GM19239 (cell line): ENCODE data around the gene DSTYK.

Source experiments
- DNase-seq: peaks from one replicate; pipeline ENCODE4 v3.0.0; 2011; ENCODE audit warnings: low spot score; ENCODE audit not compliant: insufficient read length
- FAIRE-seq: peaks from 2 replicates; lab custom pipeline; 2011; peaks lifted over from hg19 to GRCh38; lab: Jason Lieb, UNC

Gene DSTYK

GRCh38 chr1:205211169-205211838 is at the start of gene DSTYK:
Gene DSTYK, minus strand, starts transcription at chr1:205211702. Its CDS starts 167 bp downstream, at chr1:205211535.
- peak; percentile 80 for FAIRE-seq
- DNase-seq = peak; percentile 84

DNA sequence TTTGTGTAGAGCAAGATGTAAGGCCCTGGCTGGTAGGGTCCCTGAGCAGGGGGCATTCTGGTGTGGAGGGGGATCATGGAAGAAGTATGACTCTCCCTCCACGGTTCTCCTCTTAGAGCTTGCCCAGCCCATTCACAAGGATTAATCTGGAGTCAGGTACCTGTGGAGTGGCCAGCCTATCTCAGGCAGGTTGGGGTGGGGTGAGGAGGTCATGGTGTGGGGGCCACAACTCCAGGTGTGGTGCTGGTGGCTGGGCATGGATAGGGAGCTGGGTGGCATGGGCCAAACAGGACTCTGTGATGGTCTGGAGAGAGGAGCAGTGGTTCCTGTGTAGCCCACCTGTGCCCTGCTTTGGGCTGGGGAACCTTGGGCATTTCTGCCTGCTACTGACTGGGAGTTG is 48.5 kb upstream of the DSTYK start:
- FAIRE-seq (no peak), DNase-seq (no peak)

DNA sequence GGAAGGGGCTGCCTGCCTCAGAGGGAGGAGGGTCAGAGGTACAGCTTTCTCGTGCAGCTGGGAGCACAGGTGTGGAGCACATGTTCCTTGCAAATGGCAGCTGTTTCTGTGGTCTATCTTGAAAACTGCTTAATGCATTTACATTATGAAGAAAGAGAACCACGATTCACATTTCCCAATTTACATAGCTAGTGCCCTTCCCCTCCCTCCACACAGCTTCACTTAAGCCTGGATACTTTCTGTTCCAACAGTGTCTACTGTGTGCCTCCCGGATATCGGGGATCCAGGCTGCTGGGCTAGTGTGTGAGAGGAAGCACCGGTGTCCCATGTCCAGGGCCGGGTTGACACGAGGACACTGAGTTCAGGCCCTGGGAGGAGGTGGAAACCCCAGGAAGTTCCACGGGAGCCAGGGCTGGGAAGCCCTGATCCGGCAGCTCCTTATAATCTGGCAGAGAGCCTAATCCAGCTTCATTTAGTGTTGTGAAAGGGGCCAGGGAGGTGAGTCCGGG is 47.9 kb upstream of the DSTYK start:
- FAIRE-seq = no peak
- no peak for DNase-seq

- no peak for FAIRE-seq
- DNase-seq = no peak
These were observed 47.2 kb upstream of the DSTYK start for GRCh38 chr1:205258719-205259118.

DNA sequence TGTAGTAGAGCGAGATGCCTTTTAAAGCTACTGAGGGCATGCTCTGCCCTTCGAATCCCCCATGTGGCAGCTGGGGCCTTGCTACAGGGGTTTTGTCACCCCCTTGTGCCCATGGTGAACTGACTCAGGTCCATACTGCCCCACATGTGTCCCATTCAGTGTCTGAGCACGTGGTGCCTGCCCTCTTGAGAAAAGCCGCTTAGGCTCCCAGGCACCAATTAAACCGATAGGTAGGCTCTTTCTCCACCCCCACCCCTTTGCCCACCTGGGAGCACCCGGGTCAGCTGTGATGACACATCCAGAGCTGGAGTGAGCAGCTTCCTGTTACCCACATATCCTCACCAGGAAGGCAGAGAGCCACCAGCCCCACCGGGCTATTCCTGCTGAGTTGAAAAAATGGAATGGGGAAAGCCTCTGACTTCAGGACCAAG is 46.8 kb upstream of the DSTYK start:
- FAIRE-seq (no peak), DNase-seq (no peak)

DNA sequence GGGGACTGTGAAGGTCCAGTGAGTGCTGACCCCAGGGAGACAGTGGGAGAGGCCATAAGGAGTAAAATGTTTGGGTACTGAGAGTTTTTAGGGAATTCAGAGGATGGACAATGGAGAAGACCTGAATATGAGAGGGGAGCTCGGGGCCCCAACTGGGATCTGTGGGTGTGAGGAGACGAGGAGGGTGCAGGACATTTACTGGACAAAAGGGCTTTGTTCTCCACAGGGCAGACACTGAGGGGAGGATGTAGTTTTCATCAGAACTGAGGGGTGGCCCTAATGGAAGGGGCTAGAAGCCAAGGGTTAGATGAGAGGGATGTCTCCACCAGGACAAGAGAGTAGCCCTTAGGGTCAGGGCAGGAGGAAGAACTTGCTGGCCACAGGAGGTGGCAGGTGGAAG is 46.2 kb upstream of the DSTYK start:
- DNase-seq (no peak), FAIRE-seq (no peak)

DNA sequence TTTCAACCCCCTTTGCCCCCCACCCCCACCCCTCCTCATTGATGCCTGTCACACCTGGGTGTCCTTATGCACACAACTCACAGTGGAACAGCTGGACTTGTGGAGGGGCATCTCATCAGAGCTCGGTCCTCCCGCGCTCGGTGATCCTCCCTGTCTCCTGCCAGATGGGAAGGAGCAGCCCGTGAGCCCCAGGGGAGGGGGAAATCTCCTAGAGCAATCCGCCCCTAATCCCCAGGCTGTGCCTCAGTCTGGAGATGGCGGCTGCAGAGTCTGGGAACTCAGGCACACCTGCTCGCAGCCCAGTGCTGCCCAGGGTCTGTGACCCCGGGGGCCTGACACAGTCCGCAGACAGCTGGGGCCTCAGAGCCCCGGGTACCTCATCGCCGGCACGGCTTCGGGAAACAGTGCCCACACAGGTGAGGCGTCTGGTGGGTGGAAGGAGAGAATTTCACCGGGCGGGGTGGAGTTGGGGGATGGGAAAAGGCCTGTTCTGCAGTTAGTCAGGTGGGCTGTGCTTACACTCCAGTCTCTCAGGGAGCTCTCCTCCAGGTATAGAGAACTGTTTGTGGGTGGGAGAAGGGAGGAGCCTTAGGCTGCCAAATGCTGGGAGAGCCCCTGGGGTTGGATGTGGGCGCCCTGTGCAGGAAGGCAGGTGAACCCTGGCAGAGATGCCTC is 45.6 kb upstream of the DSTYK start:
- FAIRE-seq (no peak), DNase-seq (no peak)

DNA sequence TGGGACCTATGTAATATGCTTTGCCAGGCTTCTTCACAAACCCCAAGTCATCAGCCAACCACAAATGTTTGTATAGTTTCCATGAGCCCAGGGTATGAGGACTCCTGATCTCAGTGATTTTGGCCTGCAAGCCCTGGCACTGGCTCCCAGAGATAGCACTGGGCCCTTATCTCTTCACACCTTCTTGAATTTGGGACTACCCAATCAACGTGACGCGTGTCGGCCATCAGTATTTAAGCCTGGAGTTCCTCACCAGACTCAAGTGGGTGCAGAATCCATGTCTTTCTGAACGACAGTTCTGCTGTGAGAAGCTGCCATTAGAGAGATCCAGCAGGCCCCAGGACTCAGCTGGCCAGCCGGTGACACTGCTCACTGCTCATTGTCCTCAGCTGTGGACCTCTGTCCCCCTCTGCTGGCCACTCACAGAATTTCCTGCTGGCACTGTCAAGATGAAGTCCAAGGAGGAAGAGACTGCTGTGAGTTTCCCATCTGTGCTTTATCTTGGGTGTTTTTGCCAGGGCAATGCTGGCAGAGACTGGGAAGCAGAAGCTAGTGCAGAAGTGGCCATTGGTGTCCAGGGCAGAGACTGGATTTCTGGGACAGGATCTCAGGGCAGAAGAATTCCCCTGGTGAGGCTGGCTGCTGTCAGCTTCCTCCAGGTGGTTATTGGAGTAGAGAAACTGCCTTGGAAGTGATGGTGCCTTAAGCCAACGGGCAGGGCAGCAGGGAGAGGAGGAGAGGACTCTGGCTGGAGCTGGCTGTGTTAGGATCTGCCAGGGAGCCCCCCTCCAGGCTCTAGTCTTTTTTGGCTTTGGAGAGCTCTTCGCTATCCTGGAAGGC is 44.7 kb upstream of the DSTYK start:
- peak; percentile 74 for DNase-seq
- FAIRE-seq = peak; percentile 45

DNA sequence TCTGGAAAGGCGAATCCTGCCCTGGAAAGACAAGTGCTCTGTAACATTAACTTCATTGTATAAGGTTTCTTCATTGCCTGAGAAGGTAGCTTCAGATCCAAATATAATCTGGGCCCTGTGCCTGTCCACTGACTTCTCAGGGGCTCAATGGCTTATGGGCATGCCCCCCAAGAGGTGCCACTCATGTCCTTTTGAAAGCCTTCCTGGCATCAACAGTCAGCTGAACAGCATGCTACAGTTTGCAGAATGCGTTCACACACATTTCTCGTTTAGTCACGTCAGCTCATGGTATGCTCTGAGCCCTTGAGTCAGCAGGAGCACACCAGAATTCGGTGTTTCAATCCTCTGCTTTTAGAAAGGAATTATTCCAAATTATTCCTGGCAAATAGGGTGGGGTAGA is 40.1 kb upstream of the DSTYK start:
- no peak for DNase-seq
- FAIRE-seq = no peak

DNA sequence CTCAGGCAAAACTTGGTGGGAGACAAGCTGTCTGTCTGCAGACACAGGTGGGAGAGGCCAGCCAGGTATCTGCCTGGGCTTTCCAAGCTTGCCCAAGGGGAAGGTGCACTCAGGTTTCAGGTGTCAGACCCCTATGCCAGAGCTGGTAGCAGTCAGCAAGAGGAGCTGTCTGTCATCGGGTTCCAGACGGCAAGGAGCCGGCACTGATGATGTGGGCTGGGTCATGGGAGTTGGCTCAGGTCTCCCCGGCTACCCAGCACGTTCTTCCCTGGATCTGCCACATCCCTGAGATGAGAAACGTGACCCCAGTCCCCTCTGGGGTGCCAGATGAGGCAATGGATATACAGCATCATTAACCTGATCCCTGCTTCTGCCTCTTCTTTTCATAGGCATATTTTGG is 39.2 kb upstream of the DSTYK start:
- no peak for FAIRE-seq
- no peak for DNase-seq

DNA sequence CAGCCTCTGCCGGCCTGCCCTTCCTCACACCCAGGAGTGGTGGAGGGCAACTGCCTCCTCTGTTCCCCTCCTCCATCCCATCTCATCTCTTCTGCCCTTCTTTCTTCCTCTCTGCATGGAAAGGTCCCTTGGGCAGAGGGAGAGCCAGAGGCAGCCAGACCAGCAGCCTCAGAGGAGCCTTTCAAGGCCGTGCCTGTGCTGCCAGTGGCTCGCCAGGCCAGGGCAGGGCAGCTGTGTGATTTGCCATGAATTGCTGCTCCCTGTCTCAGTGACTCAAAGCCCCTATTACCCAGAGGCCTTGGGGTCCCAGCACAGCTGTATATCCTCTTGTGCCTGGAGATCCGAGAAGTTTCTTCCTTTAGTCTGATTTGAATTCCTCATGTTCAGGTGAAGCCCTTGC is 38.1 kb upstream of the DSTYK start:
- DNase-seq (no peak), FAIRE-seq (no peak)

DNA sequence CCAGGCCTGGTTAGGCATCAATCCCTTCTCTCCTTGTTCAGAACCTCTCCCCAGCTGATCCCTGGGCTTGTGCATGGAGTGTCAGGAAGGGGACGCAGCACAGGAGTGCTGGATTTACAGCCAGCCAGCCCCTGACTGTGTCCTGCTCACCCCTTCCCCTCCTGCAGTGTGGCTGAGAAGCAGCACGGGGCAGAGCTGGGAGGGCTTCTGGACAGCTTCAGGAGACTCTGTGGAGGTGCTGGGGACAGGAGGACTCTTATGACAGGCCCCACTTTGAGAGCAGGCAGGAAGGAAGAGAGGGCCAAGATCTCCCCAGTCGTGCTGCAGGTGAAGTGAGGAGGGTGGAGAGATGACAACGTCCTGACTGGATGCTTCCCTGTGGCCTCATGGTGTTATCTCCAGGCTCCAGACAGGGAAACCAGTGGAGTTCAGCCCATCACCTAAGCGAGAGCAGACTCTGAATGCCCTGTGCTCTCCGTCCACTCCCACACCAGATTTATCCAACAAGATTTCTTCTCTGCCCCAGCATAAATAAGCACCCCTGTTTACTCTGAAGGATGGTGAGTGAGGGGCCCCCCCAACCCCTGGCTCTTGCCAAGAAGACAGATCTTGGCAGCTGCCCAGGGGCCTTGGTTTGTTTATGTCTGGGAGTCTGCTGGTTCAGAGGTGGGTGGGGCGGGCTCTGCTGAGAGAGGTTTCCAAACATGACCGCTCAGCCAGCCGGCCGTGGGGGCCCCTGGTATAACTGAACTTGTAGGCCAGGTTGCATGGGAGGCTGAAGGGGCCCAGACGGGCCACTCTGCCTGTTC is 37.5 kb upstream of the DSTYK start:
- DNase-seq = no peak
- no peak for FAIRE-seq

DNA sequence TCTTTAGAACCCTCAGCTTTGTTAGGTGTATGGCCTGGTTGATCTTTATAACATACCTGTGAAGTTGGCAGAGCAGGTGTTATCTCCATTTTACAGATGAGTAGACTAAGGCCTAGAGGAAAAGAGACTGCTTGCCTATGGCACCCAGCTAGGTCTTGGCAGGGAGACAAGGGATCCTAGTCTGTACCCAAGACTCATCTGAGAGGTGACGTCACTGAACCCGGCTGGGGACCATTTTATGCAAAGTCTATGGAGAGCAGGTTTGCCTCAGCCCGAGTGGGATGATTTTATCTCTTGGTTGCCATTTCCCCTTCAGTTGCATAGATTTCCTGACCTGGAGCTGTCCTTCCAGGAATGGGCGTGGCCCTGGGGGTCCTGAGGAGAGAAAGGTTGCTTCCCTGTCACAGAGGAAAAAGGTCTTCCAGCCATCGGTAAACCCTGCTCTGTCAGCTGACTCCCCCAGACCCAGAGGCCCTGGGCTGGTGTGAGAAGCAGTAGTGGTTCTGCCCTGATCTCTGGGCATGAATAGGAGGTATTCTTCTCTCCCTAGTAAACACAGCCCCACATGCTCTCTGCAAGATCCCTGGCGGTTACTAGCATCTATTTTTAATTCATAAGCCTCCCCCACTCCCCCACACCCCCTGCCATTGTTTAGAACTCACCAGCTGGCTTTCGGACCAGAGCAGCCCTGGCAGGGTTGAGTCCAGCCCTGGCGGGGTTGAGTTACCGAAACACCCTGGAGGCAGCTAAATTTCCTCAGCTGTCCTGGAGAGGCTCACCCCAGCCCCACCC is 35.8 kb upstream of the DSTYK start:
- DNase-seq (no peak), FAIRE-seq (no peak)

- no peak for DNase-seq
These were observed 35.0 kb upstream of the DSTYK start for GRCh38 chr1:205246351-205247119.

DNA sequence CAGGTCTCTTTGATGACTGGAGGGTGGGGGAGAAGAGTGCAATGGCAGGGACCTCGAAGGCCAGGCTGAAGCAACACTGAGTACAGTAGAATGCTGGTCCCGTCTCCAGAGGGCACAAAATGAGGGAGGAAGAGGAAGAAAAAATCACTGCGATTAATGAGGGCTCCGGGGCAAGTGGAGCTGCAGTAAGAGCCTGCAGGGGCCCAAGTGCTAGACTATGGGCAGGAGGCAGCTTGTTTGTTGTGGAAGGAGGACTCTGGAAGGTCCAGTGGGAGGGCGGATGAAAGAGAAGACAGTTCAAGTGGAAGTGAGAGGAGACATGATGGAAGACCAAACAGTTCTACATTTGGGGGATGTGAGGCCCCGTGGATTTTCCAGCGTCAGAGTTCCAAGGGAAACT is 33.6 kb upstream of the DSTYK start:
- FAIRE-seq (no peak), DNase-seq (no peak)

More at GRCh38 chr1:205246351-205247119, 35.0 kb upstream of the DSTYK start:
- no peak for FAIRE-seq

- FAIRE-seq (no peak), DNase-seq (no peak)
These were observed 32.9 kb upstream of the DSTYK start for GRCh38 chr1:205244384-205244783.

- DNase-seq (no peak), FAIRE-seq (no peak)
These were observed 32.1 kb upstream of the DSTYK start for GRCh38 chr1:205243350-205244191.
